DND-41 (cell line): ENCODE results near the gene GTPBP4.

Experiments
- ATAC-seq: fragments of 200-7000 bp; cut with Tn5 transposase; 3 replicates; pipeline ENCODE4 v1.9.1; 2021; ENCODE audit warnings: low read depth; ENCODE audit not compliant: insufficient read depth
- DNase-seq: peaks from one replicate; pipeline ENCODE4 v3.0.0-alpha.2; 2020
- H2AFZ ChIP-seq: 2 replicates; pipeline ENCODE4 v1.6.0; 2012; ENCODE audit warnings: low read depth, low read length
- H3K27ac ChIP-seq: 2 replicates; pipeline ENCODE4 v1.5.1; 2012; ENCODE audit warnings: low read length, inconsistent platforms
- H3K27me3 ChIP-seq: fragments of 200-600 bp; sonication (generic); 2 replicates; pipeline ENCODE4 v1.6.0; 2012; ENCODE audit warnings: low read length, mild to moderate bottlenecking, inconsistent platforms; ENCODE audit not compliant: insufficient read depth, poor library complexity
- H3K36me3 ChIP-seq: 2 replicates; pipeline ENCODE4 v1.5.1; 2012; ENCODE audit warnings: low read length, inconsistent platforms; ENCODE audit not compliant: insufficient read depth
- H3K4me1 ChIP-seq: 2 replicates; pipeline ENCODE4 v1.5.1; 2012; ENCODE audit warnings: mild to moderate bottlenecking, low read length; ENCODE audit not compliant: insufficient read depth
- H3K4me2 ChIP-seq: 2 replicates; pipeline ENCODE4 v1.6.0; 2012; ENCODE audit warnings: mild to moderate bottlenecking, moderate library complexity, low read length, inconsistent platforms; ENCODE audit not compliant: insufficient read depth
- H3K4me3 ChIP-seq, 2 experiments: fragments of 200-600 bp in 1 of 2; shearing (Covaris generic) in 1 of 2; 2 replicates each; pipeline ENCODE4 v1.5.1; 2012 to 2016; ENCODE audit warnings: inconsistent platforms in 2 of 2, low read length in 2 of 2, mild to moderate bottlenecking in 2 of 2, low read depth in 1 of 2, moderate library complexity in 1 of 2
- H3K79me2 ChIP-seq: 2 replicates; pipeline ENCODE4 v1.6.0; 2012; ENCODE audit warnings: low read length, inconsistent platforms; ENCODE audit not compliant: insufficient read depth
- H3K9ac ChIP-seq: 2 replicates; pipeline ENCODE4 v1.6.0; 2012; ENCODE audit warnings: low read depth, mild to moderate bottlenecking, inconsistent platforms, low read length, moderate library complexity
- H3K9me3 ChIP-seq: 2 replicates; pipeline ENCODE4 v1.5.1; 2012; ENCODE audit warnings: low read length, moderate library complexity, mild to moderate bottlenecking, inconsistent platforms; ENCODE audit not compliant: insufficient read depth, severe bottlenecking
- H4K20me1 ChIP-seq: 2 replicates; pipeline ENCODE4 v1.6.0; 2012; ENCODE audit warnings: low read length; ENCODE audit not compliant: insufficient read depth
- CTCF ChIP-seq: IDR thresholded peaks from 2 replicates; pipeline ENCODE4 v1.5.1; 2012; ENCODE audit warnings: borderline replicate concordance, low read length, moderate library complexity, mild to moderate bottlenecking; ENCODE audit not compliant: poor library complexity, severe bottlenecking; ENCODE audit errors: extremely low read depth
- EZH2 ChIP-seq: IDR thresholded peaks from 3 replicates; pipeline ENCODE4 v1.6.1; 2012; ENCODE audit warnings: borderline replicate concordance, low read depth, mild to moderate bottlenecking, moderate library complexity, low read length, inconsistent platforms; ENCODE audit not compliant: severe bottlenecking

Gene GTPBP4

GRCh38 chr10:1054684-1055083, 66.5 kb downstream of the GTPBP4 start:
- ATAC-seq, result no peak

GRCh38 chr10:1056326-1057105, 68.3 kb downstream of the GTPBP4 start, which contains the start of gene WDR37:
WDR37 (plus strand) TSS chr10:1056385; CDS start chr10:1072156, 15,771 bp downstream.
- peak within 1 kb of the TSS; percentile 99 for H3K9ac ChIP-seq
- peaks cover 85% of the 10 kb centered on the region for H3K4me1 ChIP-seq
- H4K20me1 ChIP-seq, result peaks cover 31% of the 10 kb centered on the region

More at GRCh38 chr10:1054684-1055083, 66.5 kb downstream of the GTPBP4 start:
- TF ChIP-seq EZH2 (no peak), CTCF (no peak)
- H3K79me2 ChIP-seq, result peaks cover 99% of the 10 kb centered on the region
- no peak overlapping the region for H3K27ac ChIP-seq
- peaks cover 81% of the 10 kb centered on the region for H3K4me1 ChIP-seq
- no peaks in the 10 kb centered on the region for H3K27me3 ChIP-seq
- H3K4me2 ChIP-seq, result peak overlapping the region; percentile 90
- H3K9me3 ChIP-seq, result no peaks in the 10 kb centered on the region
- peaks cover 33% of the 10 kb centered on the region; the same call in 1 of the 2 replicates for H4K20me1 ChIP-seq
- peak overlapping the region in 1 of 2 experiments; percentile 100; a peak in 2 of 4 replicates for H3K4me3 ChIP-seq
- peak overlapping the region; percentile 99 for H3K9ac ChIP-seq
- no peak for DNase-seq
- H2AFZ ChIP-seq, result no peak overlapping the region
- H3K36me3 ChIP-seq, result peaks cover 60% of the 10 kb centered on the region

GRCh38 chr10:1057106-1057657, 68.9 kb downstream of the GTPBP4 start:
- H3K9ac ChIP-seq, result peak overlapping the region; percentile 99
- peaks cover 37% of the 10 kb centered on the region for H4K20me1 ChIP-seq
- ATAC-seq, result no peak; the same call in 2 of the 3 replicates
- H3K9me3 ChIP-seq, result no peaks in the 10 kb centered on the region
- peak; percentile 30 for DNase-seq
- H3K4me3 ChIP-seq, result peak overlapping the region; percentile 94 to 100
- TF ChIP-seq EZH2 (no peak), CTCF (no peak)
- H3K36me3 ChIP-seq, result peaks cover 45% of the 10 kb centered on the region
- peak overlapping the region; percentile 96 for H2AFZ ChIP-seq
- H3K79me2 ChIP-seq, result peaks cover 99% of the 10 kb centered on the region
- no peaks in the 10 kb centered on the region for H3K27me3 ChIP-seq
- H3K27ac ChIP-seq, result peak overlapping the region; percentile 93
- H3K4me2 ChIP-seq, result peak overlapping the region; percentile 90
- peaks cover 85% of the 10 kb centered on the region for H3K4me1 ChIP-seq

More at GRCh38 chr10:1056326-1057105, 68.3 kb downstream of the GTPBP4 start, which contains the start of gene WDR37:
- Histone ChIP-seq H3K4me2 (peak within 1 kb of the TSS; percentile 90), H3K27ac (peak within 1 kb of the TSS; percentile 93), H3K36me3 (peaks cover 51% of the 10 kb centered on the region), H3K27me3 (no peaks in the 10 kb centered on the region), H3K4me3 (peak within 1 kb of the TSS; percentile 94 to 100), H3K9me3 (no peaks in the 10 kb centered on the region), H3K79me2 (peaks cover 99% of the 10 kb centered on the region), H2AFZ (peak within 1 kb of the TSS; percentile 96)
- TF ChIP-seq EZH2 (no peak), CTCF (no peak)
- DNase-seq (peak; percentile 88), ATAC-seq (peak; percentile 95)
